Endodermal cell (in vitro differentiated cells): ENCODE results near the gene GAP43. TPM values are rescaled to one million over a fixed set of nuclear protein-coding genes. Genes with fewer than 3 reads are reported as not detected.

Experiments used
- DNase-seq: peaks from one replicate; pipeline ENCODE4 v3.0.0-alpha.2; 2017
- H3K27ac ChIP-seq: 2 replicates; pipeline ENCODE4 v1.5.1; 2013; ENCODE audit warnings: mild to moderate bottlenecking, low read depth, low read length, moderate library complexity
- H3K27me3 ChIP-seq: 2 replicates; pipeline ENCODE4 v1.6.1; 2013; ENCODE audit warnings: mild to moderate bottlenecking, low read length, moderate library complexity; ENCODE audit not compliant: insufficient read depth, control insufficient read depth, poor library complexity, severe bottlenecking
- H3K36me3 ChIP-seq: 2 replicates; pipeline ENCODE4 v1.7.0; 2013; ENCODE audit warnings: mild to moderate bottlenecking, low read length, moderate library complexity; ENCODE audit not compliant: control insufficient read depth, insufficient read depth
- H3K4me1 ChIP-seq: one replicate; pipeline ENCODE4 v1.7.0; 2013; ENCODE audit warnings: low read length; ENCODE audit not compliant: control insufficient read depth, insufficient read depth
- H3K4me3 ChIP-seq: 2 replicates; pipeline ENCODE4 v1.5.1; 2013; ENCODE audit warnings: mild to moderate bottlenecking, low read length, moderate library complexity
- H3K9ac ChIP-seq: 2 replicates; pipeline ENCODE4 v1.6.1; 2013; ENCODE audit warnings: mild to moderate bottlenecking, low read length, moderate library complexity; ENCODE audit not compliant: poor library complexity, severe bottlenecking; ENCODE audit errors: extremely low read depth
- H3K9me3 ChIP-seq: 2 replicates; pipeline ENCODE4 v1.6.1; 2013; ENCODE audit warnings: mild to moderate bottlenecking, low read length, moderate library complexity; ENCODE audit not compliant: control insufficient read depth
- H3K27ac Mint-ChIP-seq: 2 replicates; pipeline ENCODE4 v1.8.0; 2020; ENCODE audit warnings: mixed read lengths
- H3K27me3 Mint-ChIP-seq: 2 replicates; pipeline ENCODE4 v1.8.0; 2021; ENCODE audit warnings: mild to moderate bottlenecking, mixed read lengths; ENCODE audit not compliant: insufficient read depth
- H3K36me3 Mint-ChIP-seq: 2 replicates; pipeline ENCODE4 v1.8.0; 2020; ENCODE audit warnings: low read depth, mixed read lengths
- H3K4me1 Mint-ChIP-seq: 2 replicates; pipeline ENCODE4 v1.8.0; 2020; ENCODE audit warnings: mixed read lengths
- H3K4me3 Mint-ChIP-seq: 2 replicates; pipeline ENCODE4 v1.8.0; 2020; ENCODE audit warnings: mild to moderate bottlenecking, moderate library complexity, mixed read lengths
- H3K9me3 Mint-ChIP-seq: 2 replicates; pipeline ENCODE4 v1.8.0; 2020; ENCODE audit warnings: mild to moderate bottlenecking, mixed read lengths
- CTCF ChIP-seq: fragments of 200-600 bp; sonication (generic); conservative IDR thresholded peaks from 2 replicates; pipeline ENCODE4 v1.5.0; 2021; ENCODE audit warnings: antibody characterized with exemption, mild to moderate bottlenecking
- WGBS, 2 experiments: methylation state at CpG; one replicate each; pipeline versions ENCODE4 v1.1.5 to v1.1.7; 2013; ENCODE audit warnings: missing lambda C conversion rate in 2 of 2, mixed read lengths in 1 of 2; ENCODE audit not compliant: insufficient coverage in 1 of 2, insufficient read length in 1 of 2; 5-methylcytosine and 5-hydroxymethylcytosine counted together
- total RNA-seq, 2 donors: library from RNA; stranded (reverse); fragmentation: NEBNext Ultra II Directional in 1 of 2; extraction: Animal tissue kit (Norgen Biotek cat#: 25700) in 1 of 2; gene quantifications; 2 replicates in 1 of 2; 3 replicates in 1 of 2; pipeline ENCODE4 v1.2.1, GENCODE V29; 2021

GAP43 gene
- total RNA-seq, 2 donors from 2014 or later, result 1.5 to 8.0 TPM

GRCh38 chr3:115709931-115710330, 86.6 kb downstream of the GAP43 start:
- H3K36me3 ChIP-seq, result no peaks in the 10 kb centered on the region
- no peaks in the 10 kb centered on the region for H3K27me3 Mint-ChIP-seq
- 74% methylated on average over 1 of the region's 3 CpGs; no CpG with 5 or more reads in 1 of the 2 experiments for WGBS, 2 experiments
- H3K9me3 ChIP-seq, result no peaks in the 10 kb centered on the region
- H3K27me3 ChIP-seq, result no peaks in the 10 kb centered on the region
- H3K36me3 Mint-ChIP-seq, result no peaks in the 10 kb centered on the region
- H3K4me3 Mint-ChIP-seq, result no peak overlapping the region
- no peaks in the 10 kb centered on the region for H3K4me1 ChIP-seq
- TF ChIP-seq CTCF, result no peak
- no peak overlapping the region for H3K9ac ChIP-seq
- no peaks in the 10 kb centered on the region for H3K9me3 Mint-ChIP-seq
- H3K4me1 Mint-ChIP-seq, result peaks cover 13% of the 10 kb centered on the region
- H3K4me3 ChIP-seq, result no peak overlapping the region
- H3K27ac Mint-ChIP-seq, result no peak overlapping the region
- H3K27ac ChIP-seq, result no peak overlapping the region
- DNase-seq, result no peak

DNA sequence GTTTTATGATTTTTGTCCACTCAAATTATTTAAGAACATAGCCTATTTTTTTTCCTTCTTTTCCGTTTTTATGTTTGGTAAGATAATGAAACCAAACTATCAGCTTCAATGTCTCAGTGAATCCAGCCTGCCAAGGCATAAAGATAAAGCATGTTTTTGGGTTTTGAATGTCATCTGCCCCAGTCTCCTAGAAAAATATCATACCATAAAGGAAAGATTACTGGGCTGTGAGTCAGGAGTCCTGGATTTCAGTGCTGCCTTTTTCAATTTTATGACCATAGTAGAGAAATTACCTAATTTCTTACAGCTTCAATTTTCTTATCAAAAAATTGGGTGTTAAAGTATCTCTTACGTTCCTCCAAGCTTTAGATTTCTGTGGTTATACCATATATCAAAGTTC, 87.5 kb downstream of the GAP43 start:
- Mint-ChIP-seq H3K36me3 (no peaks in the 10 kb centered on the region), H3K9me3 (no peaks in the 10 kb centered on the region), H3K27ac (no peak overlapping the region), H3K4me3 (no peak overlapping the region), H3K4me1 (peaks cover 12% of the 10 kb centered on the region), H3K27me3 (no peaks in the 10 kb centered on the region)
- no peak overlapping the region for H3K4me3 ChIP-seq
- 93 to 100% methylated on average over 1 to 2 of the region's 2 CpGs for WGBS, 2 experiments
- no peak for TF ChIP-seq CTCF
- no peak overlapping the region for H3K27ac ChIP-seq
- no peaks in the 10 kb centered on the region for H3K9me3 ChIP-seq
- no peaks in the 10 kb centered on the region for H3K4me1 ChIP-seq
- H3K36me3 ChIP-seq, result no peaks in the 10 kb centered on the region
- H3K9ac ChIP-seq, result no peak overlapping the region
- no peaks in the 10 kb centered on the region for H3K27me3 ChIP-seq
- DNase-seq, result no peak

DNA sequence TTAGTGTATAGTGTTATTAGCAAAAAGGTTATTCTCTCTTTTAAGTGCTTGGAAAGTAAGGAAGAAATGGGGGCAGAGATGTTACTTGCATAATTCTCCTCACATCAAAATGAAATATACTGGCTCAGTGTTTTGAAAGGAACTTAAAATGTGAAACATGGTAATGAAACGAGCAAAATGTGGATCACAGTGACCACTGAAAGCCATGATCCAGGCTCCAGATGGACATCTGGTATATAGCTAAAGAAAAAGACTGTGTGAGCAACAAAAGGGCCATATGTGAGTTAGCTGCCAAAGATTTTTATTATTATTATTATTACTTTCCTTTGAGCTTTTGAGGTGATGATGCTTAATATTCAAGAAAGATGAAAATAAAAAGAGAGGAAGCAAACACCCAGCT, 89.6 kb downstream of the GAP43 start:
- Mint-ChIP-seq H3K4me1 (peaks cover 5% of the 10 kb centered on the region), H3K27me3 (no peaks in the 10 kb centered on the region), H3K36me3 (no peaks in the 10 kb centered on the region), H3K9me3 (no peaks in the 10 kb centered on the region), H3K4me3 (no peak overlapping the region), H3K27ac (no peak overlapping the region)
- H3K9ac ChIP-seq, result no peak overlapping the region
- H3K4me1 ChIP-seq, result no peaks in the 10 kb centered on the region
- H3K4me3 ChIP-seq, result no peak overlapping the region
- H3K27ac ChIP-seq, result no peak overlapping the region
- H3K27me3 ChIP-seq, result no peaks in the 10 kb centered on the region
- no peak for DNase-seq
- no peaks in the 10 kb centered on the region for H3K9me3 ChIP-seq
- TF ChIP-seq CTCF, result no peak
- no peaks in the 10 kb centered on the region for H3K36me3 ChIP-seq
- WGBS, 2 experiments, result 0% methylated on average over 1 of the region's 1 CpG; no CpG with 5 or more reads in 1 of the 2 experiments
